A673 (cell line): Measurements from ENCODE around the gene KLK11.

Experiments
- EZH2 ChIP-seq: fragments of 200-600 bp; sonication (generic); IDR thresholded peaks from 2 replicates; pipeline ENCODE4 v1.6.1; 2017; ENCODE audit warnings: borderline replicate concordance, low read depth, mild to moderate bottlenecking, mixed read lengths, antibody characterized with exemption, low read length; ENCODE audit not compliant: poor library complexity, severe bottlenecking
- TF ChIP-seq, protein P1 (sequence below): fragments of 300-800, 200-600 bp; sonication (generic); conservative IDR thresholded peaks from 2 replicates; pipeline ENCODE4 v1.5.1; 2017; ENCODE audit warnings: low read depth, mild to moderate bottlenecking, antibody characterized with exemption, low read length, moderate library complexity, mixed read lengths

DNA sequence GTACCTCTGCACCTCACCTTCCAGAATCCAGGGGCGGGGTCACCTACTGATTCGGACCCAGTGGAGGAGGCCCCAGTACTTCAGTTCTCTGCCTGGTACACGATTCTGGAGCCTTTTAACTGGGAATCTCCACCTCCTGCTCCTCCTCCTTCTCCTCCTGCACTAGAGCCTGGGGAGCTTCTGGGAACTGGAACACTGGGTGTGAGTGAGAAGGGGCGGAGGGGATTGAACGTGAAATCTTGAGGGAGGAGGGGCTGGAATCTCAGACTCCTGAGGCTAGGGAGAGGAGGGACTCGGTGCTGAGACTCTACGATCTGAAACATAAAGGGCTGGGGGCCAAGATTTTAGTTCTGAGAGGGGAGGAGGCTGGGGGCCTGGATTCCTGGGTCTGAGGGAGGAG is 24.9 kb downstream of the KLK11 start, which contains the start of gene KLK8:
- TF ChIP-seq, protein P1, sequence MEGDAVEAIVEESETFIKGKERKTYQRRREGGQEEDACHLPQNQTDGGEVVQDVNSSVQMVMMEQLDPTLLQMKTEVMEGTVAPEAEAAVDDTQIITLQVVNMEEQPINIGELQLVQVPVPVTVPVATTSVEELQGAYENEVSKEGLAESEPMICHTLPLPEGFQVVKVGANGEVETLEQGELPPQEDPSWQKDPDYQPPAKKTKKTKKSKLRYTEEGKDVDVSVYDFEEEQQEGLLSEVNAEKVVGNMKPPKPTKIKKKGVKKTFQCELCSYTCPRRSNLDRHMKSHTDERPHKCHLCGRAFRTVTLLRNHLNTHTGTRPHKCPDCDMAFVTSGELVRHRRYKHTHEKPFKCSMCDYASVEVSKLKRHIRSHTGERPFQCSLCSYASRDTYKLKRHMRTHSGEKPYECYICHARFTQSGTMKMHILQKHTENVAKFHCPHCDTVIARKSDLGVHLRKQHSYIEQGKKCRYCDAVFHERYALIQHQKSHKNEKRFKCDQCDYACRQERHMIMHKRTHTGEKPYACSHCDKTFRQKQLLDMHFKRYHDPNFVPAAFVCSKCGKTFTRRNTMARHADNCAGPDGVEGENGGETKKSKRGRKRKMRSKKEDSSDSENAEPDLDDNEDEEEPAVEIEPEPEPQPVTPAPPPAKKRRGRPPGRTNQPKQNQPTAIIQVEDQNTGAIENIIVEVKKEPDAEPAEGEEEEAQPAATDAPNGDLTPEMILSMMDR: no peak
- TF ChIP-seq EZH2: no peak
